Esophagus (tissue), 2 donors: Measurements from ENCODE around the gene TYROBP. TPM values are rescaled to one million over a fixed set of nuclear protein-coding genes. Genes with fewer than 3 reads are reported as not detected.
"Not testable (repeated sequence)": the region's sequence is repeated elsewhere in the genome, so short reads cannot be mapped to it uniquely, and the experiment has no call there.

Experiments
- H3K27ac ChIP-seq, 2 donors: one replicate each; pipeline ENCODE4 v1.5.1; 2013; ENCODE audit warnings: low read depth in 2 of 2, mild to moderate bottlenecking in 2 of 2, inconsistent platforms in 1 of 2, low read length in 1 of 2, moderate library complexity in 1 of 2
- H3K27me3 ChIP-seq, 2 donors: one replicate each; pipeline ENCODE4 v1.6.1; 2013; ENCODE audit warnings: low read length in 2 of 2, control low read depth in 1 of 2, mild to moderate bottlenecking in 1 of 2; ENCODE audit not compliant: insufficient read depth in 2 of 2, control insufficient read depth in 1 of 2
- H3K36me3 ChIP-seq, 2 donors: one replicate each; pipeline ENCODE4 v1.6.1; 2013; ENCODE audit warnings: low read length in 1 of 2; ENCODE audit not compliant: control insufficient read depth in 2 of 2, insufficient read depth in 2 of 2
- H3K4me1 ChIP-seq, 2 donors: one replicate each; pipeline ENCODE4 v1.6.1; 2013; ENCODE audit warnings: low read length in 1 of 2; ENCODE audit not compliant: control insufficient read depth in 2 of 2, insufficient read depth in 2 of 2
- H3K4me3 ChIP-seq, 2 donors: one replicate each; pipeline ENCODE4 v1.5.1; 2013; ENCODE audit warnings: low read length in 2 of 2, mild to moderate bottlenecking in 2 of 2, low read depth in 1 of 2, moderate library complexity in 1 of 2
- H3K9me3 ChIP-seq, 2 donors: one replicate each; pipeline ENCODE4 v1.6.1; 2013; ENCODE audit warnings: mild to moderate bottlenecking in 2 of 2, low read depth in 1 of 2, low read length in 1 of 2, moderate library complexity in 1 of 2; ENCODE audit not compliant: control insufficient read depth in 2 of 2, insufficient read depth in 1 of 2
- WGBS, 2 donors: extraction: QIAGEN DNeasy Blood & Tissue Kit; methylation state at CpG; one replicate each; pipeline ENCODE4 v1.1.7; 2013; 5-methylcytosine and 5-hydroxymethylcytosine counted together
- polyA plus RNA-seq, 2 donors: library from polyadenylated mRNA; stranded (reverse); fragments of 200-250 nt; gene quantifications; one replicate each; pipeline ENCODE4 v1.2.3, GENCODE V29; 2013
- donor health status: healthy with polysubstance abuse.
- donor health status: Bipolar disorder and iron deficiency.

The TYROBP gene
- polyA plus RNA-seq: 10 to 100 TPM; 16.7 to 26.8 TPM

GRCh38 chr19:35908010-35908441, at the start of gene TYROBP:
Gene TYROBP, minus strand, starts transcription at chr19:35908295. Its CDS starts 67 bp downstream, at chr19:35908228.
- H3K27me3 ChIP-seq: no peaks in the 10 kb centered on the region
- H3K36me3 ChIP-seq: no peaks in the 10 kb centered on the region
- no peaks in the 10 kb centered on the region for H3K9me3 ChIP-seq
- no peak within 1 kb of the TSS for H3K4me3 ChIP-seq
- peak within 1 kb of the TSS; percentile 15 to 56 for H3K27ac ChIP-seq
- 74 to 78% methylated on average over 9 of the region's 9 CpGs for WGBS, 2 donors
- H3K4me1 ChIP-seq: no peaks in the 10 kb centered on the region

- WGBS, 2 donors: 76 to 78% methylated on average over 8 of the region's 8 CpGs
These were observed 49.3 kb upstream of the TYROBP start for GRCh38 chr19:35957411-35957810.

GRCh38 chr19:35955881-35956634, 48.0 kb upstream of the TYROBP start:
- Histone ChIP-seq H3K36me3 (no peaks in the 10 kb centered on the region), H3K4me3 (no peak overlapping the region), H3K9me3 (peaks cover 0 to 2% of the 10 kb centered on the region in 2 donors), H3K27ac (no peak overlapping the region), H3K27me3 (peaks cover 0 to 5% of the 10 kb centered on the region in 2 donors), H3K4me1 (peaks cover 2 to 11% of the 10 kb centered on the region in 2 donors)
- 76 to 80% methylated on average over 6 of the region's 6 CpGs for WGBS, 2 donors

More at GRCh38 chr19:35957411-35957810, 49.3 kb upstream of the TYROBP start:
- not testable (repeated sequence) for H3K36me3 ChIP-seq, H3K4me3 ChIP-seq, H3K27ac ChIP-seq, H3K9me3 ChIP-seq, H3K27me3 ChIP-seq
- peaks cover 2 to 11% of the 10 kb centered on the region in 2 donors for H3K4me1 ChIP-seq

- Histone ChIP-seq H3K9me3 (no peaks in the 10 kb centered on the region), H3K4me3 (no peak overlapping the region), H3K27me3 (no peaks in the 10 kb centered on the region), H3K4me1 (no peaks in the 10 kb centered on the region), H3K27ac (no peak overlapping the region), H3K36me3 (peaks cover 7 to 8% of the 10 kb centered on the region in 2 donors)
- 30% methylated on average over 2 of the region's 2 CpGs for WGBS, 2 donors
These were observed 41.0 kb upstream of the TYROBP start for GRCh38 chr19:35949131-35949530.

GRCh38 chr19:35946203-35946602, 38.1 kb upstream of the TYROBP start:
- no peaks in the 10 kb centered on the region for H3K9me3 ChIP-seq
- WGBS, 2 donors: 82 to 85% methylated on average over 4 of the region's 4 CpGs
- H3K27me3 ChIP-seq: no peaks in the 10 kb centered on the region
- peaks cover 7 to 8% of the 10 kb centered on the region in 2 donors for H3K36me3 ChIP-seq
- no peaks in the 10 kb centered on the region for H3K4me1 ChIP-seq
- H3K27ac ChIP-seq: no peak overlapping the region
- H3K4me3 ChIP-seq: no peak overlapping the region

- Histone ChIP-seq H3K4me1 (no peaks in the 10 kb centered on the region), H3K4me3 (no peak overlapping the region), H3K36me3 (peaks cover 7 to 12% of the 10 kb centered on the region in 2 donors), H3K9me3 (no peaks in the 10 kb centered on the region), H3K27me3 (no peaks in the 10 kb centered on the region), H3K27ac (no peak overlapping the region)
- WGBS, 2 donors: 93% methylated on average over 11 of the region's 11 CpGs
These were observed 37.2 kb upstream of the TYROBP start for GRCh38 chr19:35945121-35945790.

- no peak overlapping the region for H3K4me3 ChIP-seq
These were observed 36.5 kb upstream of the TYROBP start for GRCh38 chr19:35944556-35944955.

GRCh38 chr19:35943321-35944301, 35.5 kb upstream of the TYROBP start:
- WGBS, 2 donors: 86 to 87% methylated on average over 9 of the region's 9 CpGs
- no peaks in the 10 kb centered on the region for H3K27me3 ChIP-seq
- H3K27ac ChIP-seq: no peak overlapping the region
- H3K4me1 ChIP-seq: peaks cover 4 to 5% of the 10 kb centered on the region in 2 donors
- no peak overlapping the region for H3K4me3 ChIP-seq
- H3K36me3 ChIP-seq: peaks cover 7 to 22% of the 10 kb centered on the region in 2 donors
- no peaks in the 10 kb centered on the region for H3K9me3 ChIP-seq

More at GRCh38 chr19:35944556-35944955, 36.5 kb upstream of the TYROBP start:
- no peaks in the 10 kb centered on the region for H3K27me3 ChIP-seq
- peaks cover 7 to 19% of the 10 kb centered on the region in 2 donors for H3K36me3 ChIP-seq
- no peak overlapping the region for H3K27ac ChIP-seq
- H3K9me3 ChIP-seq: no peaks in the 10 kb centered on the region
- H3K4me1 ChIP-seq: no peaks in the 10 kb centered on the region
- 82 to 84% methylated on average over 49 to 52 of the region's 52 CpGs for WGBS, 2 donors

- WGBS, 2 donors: 93 to 94% methylated on average over 3 of the region's 3 CpGs
- peaks cover 7 to 25% of the 10 kb centered on the region in 2 donors for H3K36me3 ChIP-seq
- no peak overlapping the region for H3K27ac ChIP-seq
- no peak overlapping the region for H3K4me3 ChIP-seq
- H3K27me3 ChIP-seq: no peaks in the 10 kb centered on the region
- H3K4me1 ChIP-seq: peaks cover 9 to 17% of the 10 kb centered on the region in 2 donors
- H3K9me3 ChIP-seq: no peaks in the 10 kb centered on the region
These were observed 34.1 kb upstream of the TYROBP start for GRCh38 chr19:35942235-35942634.
